HL-60 (cell line): ENCODE data around the gene SCFD1.

Experiments
- CTCF ChIP-seq: IDR thresholded peaks from one replicate; pipeline ENCODE4 v1.5.1; 2011; ENCODE audit warnings: low read length, control low read depth, inconsistent platforms; ENCODE audit not compliant: insufficient read depth
- POLR2AphosphoS5 ChIP-seq: IDR thresholded peaks from 2 replicates; pipeline ENCODE4 v1.6.1; 2012; ENCODE audit warnings: low read depth
- REST ChIP-seq: IDR thresholded peaks from 2 replicates; pipeline ENCODE4 v1.6.1; 2012; ENCODE audit warnings: low read depth; ENCODE audit not compliant: insufficient replicate concordance

- TF ChIP-seq POLR2AphosphoS5 (no peak), CTCF (no peak), REST (no peak)
These were observed 69.8 kb downstream of the SCFD1 start for GRCh38 chr14:30691751-30692398.
